K562 (cell line): ENCODE data around the gene TP53I3. TPM values are rescaled to one million over a fixed set of nuclear protein-coding genes. Genes with fewer than 3 reads are reported as not detected.

Source experiments
- ATAC-seq: fragments of 200-7000 bp; cut with Tn5 transposase; 3 replicates; pipeline ENCODE4 v1.9.1; 2020; ENCODE audit warnings: moderate library complexity
- BruUV-seq: library from RNA; stranded (reverse); fragments of 400-500 nt; replicated peaks from 2 replicates; lab custom pipeline; 2021; lab: Mats Ljungman, UMichigan
- CTCF ChIA-PET: fragments of 300-600 bp; formaldehyde crosslinking; extraction: SDS; loops from one replicate; lab custom pipeline; 2021; ENCODE audit warnings: low intra/inter-chr PET ratio; lab: Yijun Ruan, JAX
- POLR2A ChIA-PET: fragments of 300-600, 350-650 bp; sonication (Branson Sonifier 250); formaldehyde crosslinking; extraction: SDS; loops from one replicate; lab custom pipeline; 2021; ENCODE audit warnings: antibody characterized with exemption, inconsistent platforms; lab: Yijun Ruan, JAX
- DNase-seq, 4 experiments: peaks; one replicate each; pipeline versions ENCODE4 v3.0.0 to v3.0.0-alpha.2; 2011 to 2018; ENCODE audit warnings: low spot score in 3 of 4, mixed read lengths in 3 of 4; ENCODE audit errors: extremely low read depth in 1 of 4
- FAIRE-seq: peaks from 2 replicates; lab custom pipeline; 2011; peaks lifted over from hg19 to GRCh38; lab: Jason Lieb, UNC
- H2AFZ ChIP-seq: 2 replicates; pipeline ENCODE4 v1.6.0; 2011; ENCODE audit warnings: low read depth, low read length, control low read depth, inconsistent platforms
- H3K27ac ChIP-seq: fragments of 200-600 bp; 3 replicates; pipeline ENCODE4 v1.8.0; 2011; ENCODE audit warnings: low read depth, mild to moderate bottlenecking, control low read depth, inconsistent platforms, low read length, moderate library complexity, mixed read lengths; ENCODE audit errors: extremely low read depth
- H3K27me3 ChIP-seq, 2 experiments: fragments of 300-600 bp in 1 of 2; 2 replicates in 1 of 2; 3 replicates in 1 of 2; pipeline versions ENCODE4 v1.6.0 to v1.8.0; 2011; ENCODE audit warnings: inconsistent platforms in 2 of 2, low read length in 2 of 2, mild to moderate bottlenecking in 1 of 2, mixed read lengths in 1 of 2, moderate library complexity in 1 of 2; ENCODE audit not compliant: control insufficient read depth in 2 of 2, insufficient read depth in 2 of 2
- H3K36me3 ChIP-seq: fragments of 300-600 bp; 3 replicates; pipeline ENCODE4 v1.8.0; 2011; ENCODE audit warnings: mild to moderate bottlenecking, low read length, inconsistent platforms; ENCODE audit not compliant: control insufficient read depth, insufficient read depth
- H3K4me1 ChIP-seq, 2 experiments: fragments of 200-600 bp in 1 of 2; replicated peaks in 1 of 2; 2 replicates in 1 of 2; 3 replicates in 1 of 2; pipeline versions ENCODE4 v1.5.1 to v1.8.0; 2011; ENCODE audit warnings: inconsistent platforms in 2 of 2, low read length in 2 of 2, mild to moderate bottlenecking in 1 of 2, mixed read lengths in 1 of 2, moderate library complexity in 1 of 2; ENCODE audit not compliant: control insufficient read depth in 2 of 2, insufficient read depth in 2 of 2
- H3K4me2 ChIP-seq: 2 replicates; pipeline ENCODE4 v1.6.1; 2011; ENCODE audit warnings: low read length, control low read depth, inconsistent platforms, mixed read lengths; ENCODE audit not compliant: insufficient read depth
- H3K4me3 ChIP-seq: fragments of 200-600 bp; sonication (generic), shearing (Covaris generic); 2 replicates; pipeline ENCODE4 v1.5.1; 2016; ENCODE audit warnings: control low read depth, inconsistent platforms
- H3K79me2 ChIP-seq: fragments of 200-600 bp; 3 replicates; pipeline ENCODE4 v1.8.0; 2011; ENCODE audit warnings: low read length, inconsistent platforms; ENCODE audit not compliant: control insufficient read depth, insufficient read depth
- H3K9ac ChIP-seq, 2 experiments: 2 replicates each; pipeline versions ENCODE4 v1.6.0 to v1.6.1; 2011; ENCODE audit warnings: low read depth in 2 of 2, low read length in 2 of 2, control low read depth in 1 of 2, inconsistent platforms in 1 of 2, mild to moderate bottlenecking in 1 of 2, mixed read lengths in 1 of 2; ENCODE audit not compliant: insufficient read depth in 1 of 2
- H3K9me1 ChIP-seq: one replicate; pipeline ENCODE4 v1.6.0; 2011; ENCODE audit warnings: inconsistent platforms, mild to moderate bottlenecking, low read length, moderate library complexity; ENCODE audit not compliant: control insufficient read depth, insufficient read depth
- H3K9me3 ChIP-seq: replicated peaks from 2 replicates; pipeline ENCODE4 v1.5.1; 2011; ENCODE audit warnings: low read depth, low read length, inconsistent platforms; ENCODE audit not compliant: control insufficient read depth, insufficient read depth
- H4K20me1 ChIP-seq: replicated peaks from 2 replicates; pipeline ENCODE4 v1.6.1; 2011; ENCODE audit warnings: low read length, inconsistent platforms, mixed read lengths; ENCODE audit not compliant: control insufficient read depth, insufficient read depth
- CBX3 ChIP-seq, 2 experiments: IDR thresholded peaks; 1 replicate in 1 of 2; 2 replicates in 1 of 2; pipeline ENCODE4 v1.6.1; 2012; ENCODE audit warnings: inconsistent platforms in 2 of 2, low read length in 2 of 2, borderline replicate concordance in 1 of 2, control low read depth in 1 of 2
- MAZ ChIP-seq, 2 experiments: fragments of 450-650 bp in 1 of 2; sonication (generic) in 1 of 2; formaldehyde crosslinking; IDR thresholded peaks in 1 of 2; conservative IDR thresholded peaks in 1 of 2; 2 replicates each; pipeline versions ENCODE4 v1.4.0 to v1.5.0; 2020; ENCODE audit warnings: mild to moderate bottlenecking in 1 of 2, missing genetic modification reagents in 1 of 2
- NFE2L1 ChIP-seq: fragments of 450-650 bp; IDR thresholded peaks from 2 replicates; pipeline ENCODE4 v1.6.1; 2016; ENCODE audit warnings: missing genetic modification characterization, low read depth, mild to moderate bottlenecking, missing compliant biosample characterization, moderate library complexity, borderline replicate concordance
- RAD51 ChIP-seq: fragments of 450-650 bp; IDR thresholded peaks from 2 replicates; pipeline ENCODE4 v1.7.1; 2016; ENCODE audit warnings: low read depth, mild to moderate bottlenecking, borderline replicate concordance
- ZBTB8A ChIP-seq: fragments of 450-650 bp; IDR thresholded peaks from 2 replicates; pipeline ENCODE4 v1.6.1; 2018; ENCODE audit warnings: mild to moderate bottlenecking, moderate library complexity; ENCODE audit not compliant: partially characterized antibody
- ZFP36 ChIP-seq: fragments of 150-350 bp; IDR thresholded peaks from 2 replicates; pipeline ENCODE4 v1.6.1; 2018; ENCODE audit warnings: low read length, low read depth; ENCODE audit not compliant: partially characterized antibody
- ZNF3 ChIP-seq: fragments of 250-450 bp; sonication (Bioruptor Pico); IDR thresholded peaks from 2 replicates; pipeline ENCODE4 v1.5.0; 2021; ENCODE audit warnings: mild to moderate bottlenecking, moderate library complexity
- ZNF408 ChIP-seq: fragments of 250-450 bp; sonication (Bioruptor Pico); IDR thresholded peaks from 2 replicates; pipeline ENCODE4 v1.4.0; 2020; ENCODE audit warnings: low read depth, mild to moderate bottlenecking, moderate library complexity
- ZNF830 ChIP-seq: fragments of 250-450 bp; sonication (Bioruptor Pico); IDR thresholded peaks from 2 replicates; pipeline ENCODE4 v1.5.0; 2021; ENCODE audit warnings: mild to moderate bottlenecking
- in situ Hi-C: fragments of 300-500 bp; cut with MboI; formaldehyde crosslinking; loops from 4 replicates; pipeline ENCODE4 v1.15.0; 2018; ENCODE audit warnings: inconsistent platforms, mixed read lengths
- intact Hi-C: fragments of 100-400 bp; cut with micrococcal nuclease; formaldehyde crosslinking; loops from 2 replicates; pipeline ENCODE4 v1.14.2; 2022
- polyA plus RNA-seq, 8 experiments: library from polyadenylated mRNA; depleted of rRNA in 4 of 8; stranded (reverse) in 5 of 8; unstranded in 3 of 8; fragments of >200 nt; fragmentation: Nextera tagmentation in 2 of 8; fragmentation: Illumina TruSeq in 1 of 8; extraction: Ambion mirVana in 2 of 8; extraction: Trizol in 1 of 8; gene quantifications; 2 replicates each; pipeline versions ENCODE4 v1.2.1 to v1.2.3, GENCODE V29; 2011 to 2014; ENCODE audit warnings: inconsistent platforms in 1 of 8, missing spikeins in 1 of 8
- total RNA-seq, 7 experiments: library from RNA; depleted of rRNA in 6 of 7; stranded (reverse); fragments of >200 nt in 6 of 7; fragmentation: Illumina TruSeq in 2 of 7; extraction: Trizol in 2 of 7; gene quantifications; 2 replicates each; pipeline versions ENCODE4 v1.2.1 to v1.2.3, GENCODE V29; 2011 to 2021; ENCODE audit warnings: low replicate concordance in 1 of 7
- TF ChIP-seq, protein P1 (sequence below): fragments of 450-650 bp; IDR thresholded peaks from 2 replicates; pipeline ENCODE4 v1.7.0; 2016; ENCODE audit warnings: borderline replicate concordance

The TP53I3 gene
- total and polyA plus RNA-seq, 9 of the 15 experiments (the other 6 are each of a cell fraction or from before 2014, with no cell fraction given): 0.65 to 9.5 (median 5.6) TPM

- peaks cover 8 to 14% of the 10 kb centered on the region in 2 experiments; a peak in 3 of 5 replicates for H3K4me1 ChIP-seq
- no peak overlapping the region for H3K4me2 ChIP-seq
- ATAC-seq: no peak
- peaks cover 0 to 6% of the 10 kb centered on the region in 2 experiments; a peak in 1 of 5 replicates for H3K27me3 ChIP-seq
- intact Hi-C loops: no loop called here
- H3K9me1 ChIP-seq: no peaks in the 10 kb centered on the region
- H3K9me3 ChIP-seq: no peaks in the 10 kb centered on the region
- H3K36me3 ChIP-seq: no peaks in the 10 kb centered on the region
- in situ Hi-C loops: no loop called here
- no peak overlapping the region for H3K27ac ChIP-seq
- POLR2A ChIA-PET: interaction anchor here (0.6 kb wide), 2 partner anchors 59 to 930 kb away, joined by 3 read pairs; no protein-coding TSS in a partner anchor
- no peaks in the 10 kb centered on the region for H3K79me2 ChIP-seq
- no peak overlapping the region for H2AFZ ChIP-seq
- no peak for DNase-seq
- H4K20me1 ChIP-seq: no peaks in the 10 kb centered on the region
- TF ChIP-seq RAD51 (no peak), NFE2L1 (tag) (no peak), ZNF830 (CRISPR knock-in tag) (no peak), ZNF408 (CRISPR knock-in tag) (no peak), ZFP36 (no peak), MAZ (CRISPR knock-in tag; conservative IDR thresholded peaks at IDR 0.05 in 1 of 2, IDR thresholded peaks at IDR 0.05 in 1 of 2) (no peak), CBX3 (IDR thresholded peaks at IDR 0.05; ENCODE audit: borderline replicate concordance in 1 of 2, low read length in 2 of 2) (no peak), ZBTB8A (no peak), ZNF3 (CRISPR knock-in tag) (no peak)
- TF ChIP-seq, protein P1, sequence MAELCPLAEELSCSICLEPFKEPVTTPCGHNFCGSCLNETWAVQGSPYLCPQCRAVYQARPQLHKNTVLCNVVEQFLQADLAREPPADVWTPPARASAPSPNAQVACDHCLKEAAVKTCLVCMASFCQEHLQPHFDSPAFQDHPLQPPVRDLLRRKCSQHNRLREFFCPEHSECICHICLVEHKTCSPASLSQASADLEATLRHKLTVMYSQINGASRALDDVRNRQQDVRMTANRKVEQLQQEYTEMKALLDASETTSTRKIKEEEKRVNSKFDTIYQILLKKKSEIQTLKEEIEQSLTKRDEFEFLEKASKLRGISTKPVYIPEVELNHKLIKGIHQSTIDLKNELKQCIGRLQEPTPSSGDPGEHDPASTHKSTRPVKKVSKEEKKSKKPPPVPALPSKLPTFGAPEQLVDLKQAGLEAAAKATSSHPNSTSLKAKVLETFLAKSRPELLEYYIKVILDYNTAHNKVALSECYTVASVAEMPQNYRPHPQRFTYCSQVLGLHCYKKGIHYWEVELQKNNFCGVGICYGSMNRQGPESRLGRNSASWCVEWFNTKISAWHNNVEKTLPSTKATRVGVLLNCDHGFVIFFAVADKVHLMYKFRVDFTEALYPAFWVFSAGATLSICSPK: no peak
- TF ChIP-seq, all 486 proteins: peak for 0
- no peak overlapping the region for H3K9ac ChIP-seq
- H3K4me3 ChIP-seq: no peak overlapping the region
- no TSS peak for BruUV-seq
- CTCF ChIA-PET: interaction anchor here (0.5 kb wide), 1 partner anchor 11 kb away, joined by 3 read pairs; no protein-coding TSS in a partner anchor
- FAIRE-seq: no peak
These were observed 22.2 kb upstream of the TP53I3 start for GRCh38 chr2:24106786-24107185.
